Karpas-422 (cell line): ENCODE measurements around the gene SSR1. TPM values are rescaled to one million over a fixed set of nuclear protein-coding genes. Genes with fewer than 3 reads are reported as not detected.
"Not testable (repeated sequence)": the region's sequence is repeated elsewhere in the genome, so short reads cannot be mapped to it uniquely, and the experiment has no call there.

Experiments
- DNase-seq: peaks from one replicate; pipeline ENCODE4 v3.0.0-alpha.2; 2015
- H2AFZ ChIP-seq: fragments of 200-600 bp; sonication (generic); 2 replicates; pipeline ENCODE4 v1.6.1; 2014; ENCODE audit warnings: antibody characterized with exemption, low read length, mixed read lengths
- H3K27ac ChIP-seq: fragments of 200-600 bp; sonication (generic); 2 replicates; pipeline ENCODE4 v1.5.1; 2014; ENCODE audit warnings: mild to moderate bottlenecking, low read length, moderate library complexity
- H3K27me3 ChIP-seq: fragments of 200-600 bp; sonication (generic); 2 replicates; pipeline ENCODE4 v1.6.1; 2014; ENCODE audit warnings: low read length, mixed read lengths
- H3K36me3 ChIP-seq: fragments of 200-600 bp; sonication (generic); 2 replicates; pipeline ENCODE4 v1.6.1; 2014; ENCODE audit warnings: low read length, mixed read lengths; ENCODE audit not compliant: insufficient read depth
- H3K4me1 ChIP-seq: fragments of 200-600 bp; sonication (generic); 2 replicates; pipeline ENCODE4 v1.6.1; 2014; ENCODE audit warnings: mild to moderate bottlenecking, low read length, mixed read lengths
- H3K4me2 ChIP-seq: fragments of 200-600 bp; sonication (generic); 2 replicates; pipeline ENCODE4 v1.6.1; 2014; ENCODE audit warnings: low read length, low read depth, mild to moderate bottlenecking; ENCODE audit not compliant: poor library complexity, severe bottlenecking
- H3K4me3 ChIP-seq: fragments of 200-600 bp; sonication (generic); 2 replicates; pipeline ENCODE4 v1.5.1; 2014; ENCODE audit warnings: mild to moderate bottlenecking, antibody characterized with exemption, low read length, mixed read lengths
- H3K79me2 ChIP-seq: fragments of 200-600 bp; sonication (generic); 2 replicates; pipeline ENCODE4 v1.6.1; 2014; ENCODE audit warnings: mild to moderate bottlenecking, low read length, mixed read lengths
- H3K9ac ChIP-seq: fragments of 200-600 bp; sonication (generic); 2 replicates; pipeline ENCODE4 v1.6.0; 2014; ENCODE audit warnings: low read length
- H3K9me2 ChIP-seq: fragments of 200-600 bp; sonication (generic), shearing (Covaris generic); replicated peaks from 2 replicates; pipeline ENCODE4 v1.6.0; 2014; ENCODE audit warnings: mild to moderate bottlenecking, low read length, moderate library complexity; ENCODE audit not compliant: insufficient read depth
- H3K9me3 ChIP-seq: fragments of 300-700, 200-600 bp; sonication (generic); 2 replicates; pipeline ENCODE4 v1.6.1; 2014; ENCODE audit warnings: low read length, mixed read lengths
- H4K20me1 ChIP-seq: fragments of 200-600 bp; sonication (generic); 2 replicates; pipeline ENCODE4 v1.6.1; 2014; ENCODE audit warnings: mild to moderate bottlenecking, antibody characterized with exemption, low read length, low read depth; ENCODE audit not compliant: insufficient read depth
- total RNA-seq: library from RNA; depleted of rRNA; stranded (reverse); fragments of >200 nt; shearing (Covaris generic); gene quantifications from 2 replicates; pipeline ENCODE4 v1.2.3, GENCODE V29; 2014; ENCODE audit warnings: low replicate concordance

Gene SSR1
- total RNA-seq, 1 experiment from 2014 or later = 83.2 TPM

DNA sequence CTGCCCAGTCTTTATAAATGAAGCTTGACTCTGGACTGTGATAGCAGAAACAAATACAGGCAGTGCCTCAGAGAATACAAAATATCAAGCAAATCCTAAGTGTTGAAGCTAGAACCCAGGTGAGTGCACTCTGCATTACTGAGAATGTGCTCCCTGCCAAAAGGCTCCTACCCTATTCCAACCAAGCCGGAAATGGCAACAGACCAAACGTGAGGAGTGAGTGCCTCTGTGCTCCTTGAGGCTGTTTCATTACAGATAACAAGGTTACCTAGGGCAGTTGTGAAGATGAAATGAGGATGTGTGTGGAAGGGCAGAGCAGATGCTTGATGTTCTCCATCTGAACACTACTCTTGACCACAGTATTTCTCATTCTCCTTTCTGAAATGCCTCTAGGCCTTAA is 29.3 kb downstream of the SSR1 start:
- H2AFZ ChIP-seq = no peak overlapping the region
- no peaks in the 10 kb centered on the region for H3K79me2 ChIP-seq
- no peaks in the 10 kb centered on the region for H3K9me3 ChIP-seq
- H4K20me1 ChIP-seq = 0 out of 2 replicates have a peak, but pooled peaks cover 3% of the 10 kb centered on the region
- no peak overlapping the region for H3K27ac ChIP-seq
- H3K9ac ChIP-seq = no peak overlapping the region
- peaks cover 25% of the 10 kb centered on the region; the same call in 1 of the 2 replicates for H3K36me3 ChIP-seq
- peaks cover 2% of the 10 kb centered on the region for H3K4me1 ChIP-seq
- H3K4me2 ChIP-seq = no peak overlapping the region
- DNase-seq = no peak
- no peak overlapping the region for H3K4me3 ChIP-seq
- no peaks in the 10 kb centered on the region for H3K9me2 ChIP-seq
- H3K27me3 ChIP-seq = no peaks in the 10 kb centered on the region

DNA sequence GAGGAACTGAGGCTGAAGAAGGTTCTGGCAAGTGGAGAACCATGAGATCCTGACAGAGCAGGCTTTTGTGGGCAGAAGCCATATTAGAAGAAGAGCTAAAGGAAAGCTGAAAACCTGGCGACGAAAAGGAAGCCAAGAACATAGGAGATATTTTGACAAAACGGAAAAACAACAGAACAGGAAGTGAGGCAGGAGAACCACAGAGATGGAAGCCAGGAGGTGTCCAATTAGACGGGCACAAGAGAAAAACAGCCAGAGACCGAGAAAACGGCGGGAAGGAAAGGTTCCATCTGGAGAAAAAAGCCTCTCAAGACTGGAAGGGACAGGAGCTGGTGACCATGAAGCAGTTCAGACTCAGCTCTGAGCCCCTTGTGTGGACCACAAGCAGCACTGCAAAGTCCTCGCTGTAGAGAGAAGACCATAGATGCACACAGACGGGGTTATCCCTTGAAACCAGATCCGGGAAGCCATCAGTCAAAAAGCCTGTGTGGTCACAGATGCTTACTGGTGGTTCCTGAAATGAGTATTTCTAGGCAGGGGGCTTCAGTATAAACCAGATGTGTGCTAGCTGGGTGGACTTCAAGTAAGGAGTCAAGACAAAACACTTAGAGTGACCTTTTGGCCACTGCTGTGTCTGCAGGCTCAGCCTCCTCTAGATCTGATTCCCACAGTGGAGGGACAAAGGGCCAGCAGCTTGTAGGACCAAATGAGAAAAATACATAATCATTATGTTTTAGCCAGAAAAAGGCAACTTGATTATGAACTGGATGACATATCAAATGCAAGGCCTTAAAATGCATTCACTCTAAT is 30.7 kb downstream of the SSR1 start:
- Histone ChIP-seq H3K36me3 (peaks cover 11% of the 10 kb centered on the region; the same call in 1 of the 2 replicates), H3K4me3 (no peak overlapping the region), H2AFZ (no peak overlapping the region), H3K9ac (no peak overlapping the region), H3K4me1 (peaks cover 14% of the 10 kb centered on the region), H3K79me2 (no peaks in the 10 kb centered on the region), H3K27ac (no peak overlapping the region), H4K20me1 (no peaks in the 10 kb centered on the region), H3K9me2 (no peaks in the 10 kb centered on the region), H3K4me2 (no peak overlapping the region), H3K27me3 (no peaks in the 10 kb centered on the region), H3K9me3 (no peaks in the 10 kb centered on the region)
- DNase-seq = no peak

DNA sequence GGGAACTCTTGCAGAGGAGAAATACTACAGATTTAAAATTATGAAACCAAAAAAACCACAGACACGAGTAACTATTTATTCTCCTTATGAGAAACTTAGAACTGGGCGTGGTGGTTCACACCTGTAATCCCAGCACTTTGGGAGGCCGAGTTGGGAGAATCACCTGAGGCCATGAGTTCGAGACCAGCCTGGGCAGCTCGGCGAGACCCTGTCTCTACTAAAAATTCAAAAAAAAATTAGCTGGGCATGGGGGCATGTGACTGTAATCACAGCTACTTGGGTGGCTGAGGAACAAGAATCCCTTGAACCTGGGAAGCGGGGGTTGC is 36.8 kb downstream of the SSR1 start:
- no peaks in the 10 kb centered on the region for H3K9me3 ChIP-seq
- no peaks in the 10 kb centered on the region for H3K36me3 ChIP-seq
- no peak overlapping the region for H3K27ac ChIP-seq
- H2AFZ ChIP-seq = no peak overlapping the region
- H4K20me1 ChIP-seq = no peaks in the 10 kb centered on the region
- H3K9me2 ChIP-seq = no peaks in the 10 kb centered on the region
- H3K4me2 ChIP-seq = no peak overlapping the region
- no peaks in the 10 kb centered on the region for H3K27me3 ChIP-seq
- H3K4me3 ChIP-seq = no peak overlapping the region
- no peak for DNase-seq
- H3K79me2 ChIP-seq = no peaks in the 10 kb centered on the region
- peaks cover 14% of the 10 kb centered on the region for H3K4me1 ChIP-seq
- H3K9ac ChIP-seq = no peak overlapping the region

DNA sequence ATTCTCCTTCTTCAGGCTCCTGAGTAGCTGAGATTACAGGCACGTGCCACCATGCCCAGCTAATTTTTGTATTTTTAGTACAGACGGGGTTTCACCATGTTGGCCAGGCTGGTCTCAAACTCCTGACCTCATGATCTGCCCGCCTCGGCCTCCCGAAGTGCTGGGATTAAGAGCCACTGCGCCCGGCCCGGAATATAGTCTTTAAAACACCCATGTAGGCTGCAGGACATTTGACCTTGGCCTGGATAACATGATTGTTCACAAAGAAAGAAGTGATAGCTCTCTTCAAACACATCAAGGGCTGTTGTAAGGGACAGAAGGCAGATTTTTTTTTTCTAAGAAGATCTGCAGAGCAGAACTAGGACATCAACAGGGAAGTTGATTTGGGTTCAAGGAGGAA is 38.5 kb downstream of the SSR1 start:
- not testable (repeated sequence) for H4K20me1 ChIP-seq, H3K4me2 ChIP-seq, H3K27ac ChIP-seq, H3K79me2 ChIP-seq, H3K36me3 ChIP-seq, H3K27me3 ChIP-seq, H3K9me3 ChIP-seq, H2AFZ ChIP-seq, H3K9ac ChIP-seq, DNase-seq, H3K9me2 ChIP-seq, H3K4me3 ChIP-seq
- H3K4me1 ChIP-seq = peaks cover 14% of the 10 kb centered on the region

DNA sequence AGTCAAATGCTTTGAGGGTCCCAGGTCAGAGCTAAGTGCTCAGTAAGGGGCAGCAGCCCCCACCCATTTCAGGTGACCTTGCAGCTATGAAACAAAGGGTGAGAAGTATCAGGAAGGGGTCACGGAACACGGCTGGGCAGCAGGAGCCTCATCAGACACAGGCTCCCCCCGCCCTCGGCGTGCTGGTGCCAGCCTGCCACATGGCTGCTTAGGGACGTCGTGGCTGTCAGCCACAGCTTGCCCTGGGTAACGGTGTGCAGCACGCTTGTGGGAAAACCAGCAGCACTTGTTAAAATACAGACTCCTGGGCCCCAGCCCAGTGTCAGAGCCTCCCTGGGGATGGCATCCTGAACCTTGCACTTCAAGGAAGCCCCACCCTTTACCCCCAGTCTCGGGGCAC is 39.3 kb downstream of the SSR1 start:
- no peaks in the 10 kb centered on the region for H3K27me3 ChIP-seq
- no peaks in the 10 kb centered on the region for H3K36me3 ChIP-seq
- H3K9me3 ChIP-seq = no peaks in the 10 kb centered on the region
- no peak overlapping the region for H3K9ac ChIP-seq
- H2AFZ ChIP-seq = no peak overlapping the region
- DNase-seq = no peak
- H3K9me2 ChIP-seq = no peaks in the 10 kb centered on the region
- H3K79me2 ChIP-seq = no peaks in the 10 kb centered on the region
- H3K4me2 ChIP-seq = no peak overlapping the region
- no peaks in the 10 kb centered on the region for H4K20me1 ChIP-seq
- H3K27ac ChIP-seq = no peak overlapping the region
- no peak overlapping the region for H3K4me3 ChIP-seq
- peaks cover 13% of the 10 kb centered on the region for H3K4me1 ChIP-seq

DNA sequence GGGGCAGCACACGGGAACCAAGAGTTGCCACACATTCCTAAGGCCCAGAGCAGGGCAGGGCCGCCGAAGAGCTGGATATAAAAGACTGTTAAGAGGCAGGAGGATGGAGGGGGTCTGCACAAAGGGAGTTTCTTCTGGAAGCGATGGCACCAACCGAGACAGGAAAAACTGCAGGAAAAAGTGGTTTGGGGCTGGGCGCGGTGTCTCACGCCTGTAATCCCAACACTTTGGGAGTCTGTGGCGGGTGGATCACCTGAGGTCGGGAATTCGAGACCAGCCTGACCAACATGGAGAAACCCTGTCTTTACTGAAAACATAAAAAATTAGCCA is 41.8 kb downstream of the SSR1 start:
- Histone ChIP-seq H3K4me2 (no peak overlapping the region), H3K4me3 (no peak overlapping the region), H3K27me3 (no peaks in the 10 kb centered on the region), H4K20me1 (no peaks in the 10 kb centered on the region), H2AFZ (no peak overlapping the region), H3K36me3 (no peaks in the 10 kb centered on the region), H3K9me2 (no peaks in the 10 kb centered on the region), H3K4me1 (no peaks in the 10 kb centered on the region), H3K9me3 (no peaks in the 10 kb centered on the region), H3K79me2 (no peaks in the 10 kb centered on the region), H3K9ac (no peak overlapping the region), H3K27ac (no peak overlapping the region)
- no peak for DNase-seq

DNA sequence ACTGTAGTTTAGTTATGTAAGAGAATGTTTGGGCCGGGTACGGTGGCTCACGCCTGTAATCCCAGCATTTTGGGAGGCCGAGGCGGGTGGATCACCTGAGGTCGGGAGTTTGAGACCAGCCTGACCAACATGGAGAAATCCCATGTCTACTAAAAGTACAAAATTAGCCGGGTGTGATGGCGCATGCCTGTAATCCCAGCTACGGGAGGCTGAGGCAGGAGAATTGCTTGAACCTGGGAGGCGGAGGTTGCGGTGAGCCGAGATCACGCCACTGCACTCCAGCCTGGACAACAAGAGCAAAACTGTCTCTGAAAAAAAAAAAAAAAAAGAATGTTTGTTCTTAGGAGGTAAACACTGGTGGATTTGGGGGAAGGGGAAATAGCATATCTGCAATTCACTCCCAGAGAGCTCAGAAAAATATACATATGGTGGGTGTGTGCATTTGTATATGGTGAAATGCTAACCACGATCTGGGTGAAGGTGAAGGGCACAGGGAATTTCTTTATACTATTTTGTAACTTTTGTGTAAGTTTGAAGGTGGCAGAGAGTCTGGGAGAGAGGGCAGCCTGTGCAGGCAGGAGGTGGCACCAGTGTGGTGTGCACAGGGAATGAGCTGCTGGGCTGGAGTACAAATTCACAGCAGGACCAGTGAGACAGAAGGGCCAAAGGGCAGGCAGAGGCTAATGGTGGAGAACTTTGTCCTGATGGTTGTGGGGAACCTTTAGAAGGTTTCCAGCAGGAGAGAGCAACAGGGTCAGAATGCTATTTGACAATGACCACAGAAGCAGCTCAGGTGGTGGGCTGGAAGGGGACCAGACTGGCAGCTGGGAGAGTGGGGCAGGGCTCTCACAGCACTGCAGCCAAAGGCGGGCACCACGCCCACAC is 42.4 kb downstream of the SSR1 start:
- DNase-seq = no peak
- H3K4me2 ChIP-seq = no peak overlapping the region
- H3K9ac ChIP-seq = no peak overlapping the region
- H3K36me3 ChIP-seq = no peaks in the 10 kb centered on the region
- H4K20me1 ChIP-seq = no peaks in the 10 kb centered on the region
- H3K4me3 ChIP-seq = no peak overlapping the region
- no peaks in the 10 kb centered on the region for H3K9me3 ChIP-seq
- no peaks in the 10 kb centered on the region for H3K9me2 ChIP-seq
- H3K79me2 ChIP-seq = no peaks in the 10 kb centered on the region
- no peak overlapping the region for H2AFZ ChIP-seq
- H3K27me3 ChIP-seq = no peaks in the 10 kb centered on the region
- H3K27ac ChIP-seq = no peak overlapping the region
- H3K4me1 ChIP-seq = no peaks in the 10 kb centered on the region

DNA sequence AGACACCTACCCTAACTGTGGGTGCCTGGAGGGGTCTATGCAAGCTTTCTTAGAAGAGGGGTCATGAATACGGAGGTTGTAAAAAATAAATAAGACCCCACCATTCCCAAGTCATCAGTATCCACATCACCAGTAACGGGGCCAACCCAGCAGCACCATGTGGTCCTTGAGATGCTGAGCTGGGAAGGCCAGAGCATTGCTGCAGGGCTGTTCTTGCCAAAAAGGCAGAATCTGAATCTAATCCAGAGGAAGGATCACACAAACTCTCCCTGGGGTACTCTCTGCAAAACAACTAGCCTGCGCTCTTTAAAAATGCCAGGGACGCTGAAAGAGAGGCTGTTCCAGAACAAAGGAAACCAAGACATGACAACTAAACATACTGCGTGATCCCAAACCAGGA is 43.2 kb downstream of the SSR1 start:
- no peak overlapping the region for H3K27ac ChIP-seq

More for the DNA sequence above, 43.2 kb downstream of the SSR1 start:
- Histone ChIP-seq H3K4me3 (no peak overlapping the region), H3K36me3 (no peaks in the 10 kb centered on the region), H4K20me1 (no peaks in the 10 kb centered on the region), H2AFZ (no peak overlapping the region), H3K27me3 (no peaks in the 10 kb centered on the region), H3K4me2 (no peak overlapping the region), H3K9me3 (no peaks in the 10 kb centered on the region), H3K79me2 (no peaks in the 10 kb centered on the region), H3K4me1 (no peaks in the 10 kb centered on the region), H3K9me2 (no peaks in the 10 kb centered on the region), H3K9ac (no peak overlapping the region)
- no peak for DNase-seq
